Neuronal stem cell (in vitro differentiated cells): Measurements from ENCODE around the gene TSPAN4.

Source experiments
- DNase-seq: peaks from one replicate; pipeline ENCODE4 v3.0.0-alpha.2; 2013; ENCODE audit warnings: low spot score
- H2AFZ ChIP-seq: one replicate; pipeline ENCODE4 v1.6.1; 2013; ENCODE audit warnings: mild to moderate bottlenecking, low read length, inconsistent platforms
- H2AK5ac ChIP-seq: 2 replicates; pipeline ENCODE4 v1.6.1; 2013; ENCODE audit warnings: low read depth, mild to moderate bottlenecking, inconsistent platforms, low read length, moderate library complexity, mixed read lengths
- H2BK120ac ChIP-seq: 2 replicates; pipeline ENCODE4 v1.6.1; 2013; ENCODE audit warnings: low read depth, mild to moderate bottlenecking, inconsistent platforms, low read length, moderate library complexity, mixed read lengths
- H2BK12ac ChIP-seq: one replicate; pipeline ENCODE4 v1.6.1; 2013; ENCODE audit warnings: low read length, inconsistent platforms
- H2BK15ac ChIP-seq: 2 replicates; pipeline ENCODE4 v1.6.1; 2013; ENCODE audit warnings: mild to moderate bottlenecking, low read length, inconsistent platforms, mixed read lengths
- H2BK5ac ChIP-seq: one replicate; pipeline ENCODE4 v1.6.1; 2013; ENCODE audit warnings: inconsistent platforms, mild to moderate bottlenecking, low read length, moderate library complexity
- H3K14ac ChIP-seq: one replicate; pipeline ENCODE4 v1.6.1; 2013; ENCODE audit warnings: low read length, inconsistent platforms
- H3K18ac ChIP-seq: 2 replicates; pipeline ENCODE4 v1.6.1; 2013; ENCODE audit warnings: low read length, inconsistent platforms
- H3K23ac ChIP-seq: 2 replicates; pipeline ENCODE4 v1.6.1; 2013; ENCODE audit warnings: low read depth, mild to moderate bottlenecking, mixed read lengths, low read length, inconsistent platforms; ENCODE audit not compliant: poor library complexity
- H3K27ac ChIP-seq: replicated peaks from 3 replicates; pipeline ENCODE4 v1.5.1; 2013; ENCODE audit warnings: low read length, inconsistent platforms
- H3K27me3 ChIP-seq, 3 experiments: 2 replicates each; pipeline ENCODE4 v1.6.1; 2013; ENCODE audit warnings: low read length in 3 of 3, mild to moderate bottlenecking in 2 of 3, inconsistent platforms in 1 of 3, low read depth in 1 of 3, mixed read lengths in 1 of 3, moderate library complexity in 1 of 3; ENCODE audit not compliant: control insufficient read depth in 3 of 3, insufficient read depth in 3 of 3
- H3K36me3 ChIP-seq, 2 donors: replicated peaks in 1 of 2; 2 replicates each; pipeline ENCODE4 v1.6.1; 2013; ENCODE audit warnings: low read length in 2 of 2; ENCODE audit not compliant: control insufficient read depth in 2 of 2, insufficient read depth in 2 of 2
- H3K4ac ChIP-seq: 2 replicates; pipeline ENCODE4 v1.6.1; 2013; ENCODE audit warnings: inconsistent platforms, mild to moderate bottlenecking, low read length, moderate library complexity
- H3K4me1 ChIP-seq, 2 donors: 1 replicate in 1 of 2; 2 replicates in 1 of 2; pipeline ENCODE4 v1.6.1; 2013; ENCODE audit warnings: low read length in 2 of 2, low read depth in 1 of 2; ENCODE audit not compliant: control insufficient read depth in 2 of 2, insufficient read depth in 1 of 2
- H3K4me2 ChIP-seq: one replicate; pipeline ENCODE4 v1.6.1; 2013; ENCODE audit warnings: mild to moderate bottlenecking, low read length, inconsistent platforms; ENCODE audit not compliant: insufficient read depth, poor library complexity, severe bottlenecking
- H3K4me3 ChIP-seq, 2 donors: 2 replicates each; pipeline ENCODE4 v1.5.1; 2013; ENCODE audit warnings: low read length in 2 of 2, mild to moderate bottlenecking in 2 of 2, inconsistent platforms in 1 of 2, moderate library complexity in 1 of 2
- H3K79me1 ChIP-seq: one replicate; pipeline ENCODE4 v1.6.1; 2013; ENCODE audit warnings: low read depth, mild to moderate bottlenecking, inconsistent platforms, low read length, moderate library complexity
- H3K9ac ChIP-seq: one replicate; pipeline ENCODE4 v1.6.1; 2013; ENCODE audit warnings: mild to moderate bottlenecking, low read depth, low read length, inconsistent platforms; ENCODE audit not compliant: poor library complexity
- H3K9me3 ChIP-seq, 2 donors: replicated peaks in 1 of 2; 2 replicates each; pipeline versions ENCODE3 to v1.6.1; 2013; ENCODE audit warnings: low read length in 2 of 2, mild to moderate bottlenecking in 2 of 2, inconsistent platforms in 1 of 2, low read depth in 1 of 2, mixed read lengths in 1 of 2, moderate library complexity in 1 of 2; ENCODE audit not compliant: control insufficient read depth in 2 of 2, insufficient read depth in 1 of 2
- H4K8ac ChIP-seq: one replicate; pipeline ENCODE4 v1.6.1; 2013; ENCODE audit warnings: low read depth, mild to moderate bottlenecking, inconsistent platforms, low read length, moderate library complexity
- H4K91ac ChIP-seq: one replicate; pipeline ENCODE4 v1.6.1; 2013; ENCODE audit warnings: low read length, low read depth, mild to moderate bottlenecking, inconsistent platforms; ENCODE audit not compliant: poor library complexity
- WGBS, 2 donors: extraction: QIAGEN DNeasy Blood & Tissue Kit; methylation state at CpG; one replicate each; pipeline ENCODE4 v1.1.7; 2013; ENCODE audit warnings: missing lambda C conversion rate in 2 of 2, mixed read lengths in 1 of 2; ENCODE audit not compliant: insufficient read length in 2 of 2, insufficient replicate concordance in 1 of 2; ENCODE audit errors: extremely low coverage in 2 of 2; 5-methylcytosine and 5-hydroxymethylcytosine counted together

TSPAN4 gene

GRCh38 chr11:843818-844692 is 1.4 kb downstream of the TSPAN4 start:
- Histone ChIP-seq H3K79me1 (peaks cover 19% of the 10 kb centered on the region), H4K91ac (no peak overlapping the region), H4K8ac (no peak overlapping the region), H2AFZ (peak overlapping the region; percentile 99), H2BK120ac (peak overlapping the region; percentile 91), H3K9ac (peak overlapping the region; percentile 70), H3K23ac (peak overlapping the region; percentile 60), H3K27ac (peak overlapping the region; percentile 84), H3K4me2 (peak overlapping the region; percentile 82), H2BK12ac (peak overlapping the region; percentile 69), H3K14ac (no peak overlapping the region), H3K27me3 (peaks cover 0 to 7% (median 0%) of the 10 kb centered on the region in 3 experiments), H3K9me3 (no peaks in the 10 kb centered on the region), H3K4me3 (peak overlapping the region; percentile 96), H2BK15ac (peak overlapping the region; percentile 98), H3K4me1 (peaks cover 30 to 34% of the 10 kb centered on the region in 2 donors), H3K4ac (no peak overlapping the region), H2BK5ac (peak overlapping the region; percentile 69), H3K36me3 (peaks cover 21 to 24% of the 10 kb centered on the region in 2 donors), H2AK5ac (peak overlapping the region; percentile 100), H3K18ac (peak overlapping the region; percentile 84)
- DNase-seq = no peak
- no CpG with 5 or more reads among the region's 25 CpGs for WGBS, 2 donors

- peak overlapping the region; percentile 43 to 96 for H3K4me3 ChIP-seq
Observed at GRCh38 chr11:844693-845644, 2.3 kb downstream of the TSPAN4 start.

GRCh38 chr11:845872-846495 is 3.3 kb downstream of the TSPAN4 start:
- peak overlapping the region; percentile 56 for H2BK5ac ChIP-seq
- H3K79me1 ChIP-seq = peaks cover 16% of the 10 kb centered on the region
- H3K4me2 ChIP-seq = no peak overlapping the region
- no peak overlapping the region for H3K4ac ChIP-seq
- no peak overlapping the region for H3K9ac ChIP-seq
- peaks cover 32 to 40% of the 10 kb centered on the region in 2 donors for H3K4me1 ChIP-seq
- H3K36me3 ChIP-seq = peaks cover 2 to 5% of the 10 kb centered on the region in 2 donors
- H2BK12ac ChIP-seq = peak overlapping the region; percentile 97
- no peak for DNase-seq
- no CpG with 5 or more reads among the region's 8 CpGs for WGBS, 2 donors
- no peak overlapping the region for H3K14ac ChIP-seq
- H3K23ac ChIP-seq = peak overlapping the region; percentile 0
- no peak overlapping the region for H3K27ac ChIP-seq
- H2AFZ ChIP-seq = no peak overlapping the region
- H4K91ac ChIP-seq = no peak overlapping the region
- no peak overlapping the region for H2BK120ac ChIP-seq
- no peaks in the 10 kb centered on the region for H3K9me3 ChIP-seq
- no peak overlapping the region for H3K4me3 ChIP-seq
- peak overlapping the region; percentile 30 for H2BK15ac ChIP-seq
- H3K27me3 ChIP-seq = peaks cover 0 to 19% (median 0%) of the 10 kb centered on the region in 3 experiments
- H3K18ac ChIP-seq = peak overlapping the region; percentile 78
- no peak overlapping the region for H4K8ac ChIP-seq
- H2AK5ac ChIP-seq = peak overlapping the region; percentile 100

More at GRCh38 chr11:844693-845644, 2.3 kb downstream of the TSPAN4 start:
- Histone ChIP-seq H3K27me3 (peaks cover 0 to 9% (median 0%) of the 10 kb centered on the region in 3 experiments), H2AFZ (no peak overlapping the region), H2BK12ac (peak overlapping the region; percentile 100), H3K23ac (no peak overlapping the region), H3K4me1 (peaks cover 30 to 36% of the 10 kb centered on the region in 2 donors), H3K9me3 (no peaks in the 10 kb centered on the region), H2BK5ac (peak overlapping the region; percentile 69), H3K14ac (peak overlapping the region; percentile 49), H4K91ac (no peak overlapping the region), H2AK5ac (peak overlapping the region; percentile 100), H3K79me1 (peaks cover 17% of the 10 kb centered on the region), H3K27ac (peak overlapping the region; percentile 84), H2BK15ac (peak overlapping the region; percentile 30), H3K4me2 (peak overlapping the region; percentile 82), H3K18ac (peak overlapping the region; percentile 83), H2BK120ac (peak overlapping the region; percentile 91), H3K36me3 (peaks cover 12 to 15% of the 10 kb centered on the region in 2 donors), H3K9ac (no peak overlapping the region), H3K4ac (no peak overlapping the region), H4K8ac (no peak overlapping the region)
- WGBS, 2 donors = no CpG with 5 or more reads among the region's 31 CpGs
- no peak for DNase-seq
